Esophagus squamous epithelium (tissue), 5 donors: ENCODE data around the gene C6orf136. TPM values are rescaled to one million over a fixed set of nuclear protein-coding genes. Genes with fewer than 3 reads are reported as not detected.
A peak's percentile ranks its signal among the peaks of the same experiment; 100 is the strongest.
"Not testable (repeated sequence)": the region's sequence is repeated elsewhere in the genome, so short reads cannot be mapped to it uniquely, and the experiment has no call there.

Experiments used
- DNase-seq: peaks from one replicate; lab custom pipeline; 2025; lab: John Stamatoyannopoulos, UW
- H3K27ac ChIP-seq, 4 donors: fragments of 200-600 bp; sonication (generic); one replicate each; pipeline ENCODE4 v1.5.1; 2016 to 2019; ENCODE audit warnings: mild to moderate bottlenecking in 1 of 4
- H3K27me3 ChIP-seq, 4 donors: fragments of 200-600 bp; sonication (generic); 1 replicate in 3 of 4; 2 replicates in 1 of 4; pipeline versions ENCODE4 v1.5.1 to v1.6.0; 2017 to 2021; ENCODE audit warnings: antibody characterized with exemption in 1 of 4
- H3K36me3 ChIP-seq, 3 donors: fragments of 200-600 bp; sonication (generic); one replicate each; pipeline ENCODE4 v1.5.1; 2016 to 2019
- H3K4me1 ChIP-seq, 3 donors: fragments of 200-600 bp; sonication (generic); one replicate each; pipeline ENCODE4 v1.5.1; 2017 to 2019
- H3K4me3 ChIP-seq, 4 donors: fragments of 200-600 bp; sonication (generic); 1 replicate in 3 of 4; 2 replicates in 1 of 4; pipeline ENCODE4 v1.5.1; 2016 to 2019; ENCODE audit warnings: mild to moderate bottlenecking in 2 of 4, moderate library complexity in 1 of 4
- H3K9me3 ChIP-seq, 3 donors: fragments of 200-600 bp; sonication (generic); one replicate each; pipeline ENCODE4 v1.5.1; 2016 to 2019
- CTCF ChIP-seq, 6 experiments: fragments of 450-650 bp in 4 of 6; fragments of 200-600 bp in 2 of 6; sonication (generic) in 2 of 6; IDR thresholded peaks; one replicate each; pipeline ENCODE4 v1.5.1; 2016 to 2019; ENCODE audit warnings: antibody characterized with exemption in 6 of 6, mild to moderate bottlenecking in 4 of 6, moderate library complexity in 4 of 6
- POLR2A ChIP-seq, 4 donors: fragments of 450-650 bp; IDR thresholded peaks; one replicate each; pipeline ENCODE4 v1.6.1; 2017; ENCODE audit warnings: antibody characterized with exemption in 4 of 4, mild to moderate bottlenecking in 4 of 4, moderate library complexity in 3 of 4
- WGBS, 2 donors: methylation state at CpG; one replicate each; pipeline ENCODE4 v1.1.5; 2018; 5-methylcytosine and 5-hydroxymethylcytosine counted together
- intact Hi-C: fragments of 100-400 bp; cut with DNase I; formaldehyde crosslinking; loops from one replicate; pipeline ENCODE4 v1.15.0; 2022
- total RNA-seq, 4 donors: library from RNA; depleted of rRNA; stranded (reverse); fragments of >200 nt; gene quantifications; one replicate each; pipeline ENCODE4 v1.1.0, GENCODE V29; 2016
- donor health status: DM: yes; HTN: yes; CAD: no.

Gene C6orf136, protein sequence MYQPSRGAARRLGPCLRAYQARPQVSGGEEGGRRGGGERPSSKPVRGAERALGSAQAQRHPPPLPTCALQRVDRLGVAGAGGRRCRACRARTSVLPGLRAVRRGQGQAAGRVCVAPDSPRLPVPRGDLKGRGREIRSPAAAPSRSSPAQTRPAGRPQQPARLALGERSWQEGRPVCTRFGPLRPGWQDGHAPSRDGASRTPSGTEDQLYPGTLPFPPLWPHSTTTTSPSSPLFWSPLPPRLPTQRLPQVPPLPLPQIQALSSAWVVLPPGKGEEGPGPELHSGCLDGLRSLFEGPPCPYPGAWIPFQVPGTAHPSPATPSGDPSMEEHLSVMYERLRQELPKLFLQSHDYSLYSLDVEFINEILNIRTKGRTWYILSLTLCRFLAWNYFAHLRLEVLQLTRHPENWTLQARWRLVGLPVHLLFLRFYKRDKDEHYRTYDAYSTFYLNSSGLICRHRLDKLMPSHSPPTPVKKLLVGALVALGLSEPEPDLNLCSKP
- 10 to 100 TPM in 3 of 4 donors, 1 to 10 TPM in 1; 8.3 to 17.5 (median 12.7) TPM for total RNA-seq

DNA sequence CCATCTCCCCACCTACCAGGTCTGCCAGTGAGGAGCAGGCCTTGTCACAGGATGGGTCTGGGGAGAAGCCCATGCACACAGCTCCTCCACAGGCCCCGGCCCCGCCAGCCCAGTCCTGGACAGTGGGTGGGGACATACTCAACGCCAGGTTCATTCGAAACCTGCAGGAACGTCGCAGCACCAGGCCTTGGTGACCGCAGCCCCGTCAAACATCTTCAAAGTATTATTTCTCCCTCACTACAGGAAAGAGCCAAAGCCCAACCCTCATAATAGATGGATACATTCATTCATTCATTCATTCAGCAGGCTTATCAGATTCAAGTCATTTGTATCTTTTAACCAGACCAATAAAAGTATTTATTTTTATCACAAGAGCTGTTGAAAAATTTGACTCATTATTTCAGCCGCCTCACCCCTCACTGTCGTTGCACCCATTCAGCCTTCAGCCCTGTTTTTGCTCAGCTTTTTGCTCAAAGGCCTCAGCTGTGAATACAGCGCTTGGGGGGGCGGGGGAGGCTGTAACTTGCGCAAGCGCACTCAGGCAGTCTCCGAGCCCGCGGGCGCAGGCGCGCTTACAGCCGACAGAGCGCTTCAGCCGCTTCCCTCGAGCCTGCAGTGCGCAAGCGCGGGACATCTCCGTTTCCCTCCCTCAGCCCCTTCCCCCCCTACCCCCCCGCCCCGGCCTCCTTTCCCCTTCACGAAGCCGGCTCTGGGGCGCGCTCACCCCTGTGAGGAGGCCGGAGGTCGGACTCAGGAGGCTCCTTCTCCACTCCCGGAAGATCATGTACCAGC, at the start of gene C6orf136:
TSS of gene C6orf136 (plus strand) at position 684 of the 792 bp plus-strand sequence. CDS start at position 783, 99 bp downstream.
- H3K27me3 ChIP-seq: no peaks in the 10 kb centered on the region
- intact Hi-C loops: no loop called here
- peaks cover 10 to 30% (median 13%) of the 10 kb centered on the region in 3 donors for H3K4me1 ChIP-seq
- no peaks in the 10 kb centered on the region for H3K9me3 ChIP-seq
- peak; percentile 49 for DNase-seq
- TF ChIP-seq POLR2A (IDR thresholded peaks at IDR 0.05): no peak
- peak in 1 of 6 experiments; percentile 20 for TF ChIP-seq CTCF (IDR thresholded peaks at IDR 0.05)
- peak within 1 kb of the TSS; percentile 96 to 99 (median 98) for H3K27ac ChIP-seq
- WGBS, 2 donors: 8 to 17% methylated on average over 15 to 24 of the region's 37 CpGs
- H3K36me3 ChIP-seq: peaks cover 0 to 52% (median 11%) of the 10 kb centered on the region in 3 donors
- peak within 1 kb of the TSS; percentile 90 to 100 (median 98) for H3K4me3 ChIP-seq

GRCh38 chr6:30597315-30598144, 49.4 kb upstream of the C6orf136 start:
- not testable (repeated sequence) for H3K27me3 ChIP-seq, H3K4me3 ChIP-seq, DNase-seq, H3K9me3 ChIP-seq, H3K27ac ChIP-seq
- intact Hi-C loops: loop anchor here (10.0 kb wide), 1 partner anchor 53 kb away; no protein-coding TSS in a partner anchor
- H3K4me1 ChIP-seq: peaks cover 0 to 32% (median 0%) of the 10 kb centered on the region in 3 donors
- 53 to 60% methylated on average over 10 to 14 of the region's 15 CpGs for WGBS, 2 donors
- TF ChIP-seq CTCF (IDR thresholded peaks at IDR 0.05): peak; percentile 74 to 87 (median 80)
- H3K36me3 ChIP-seq: peaks cover 14 to 52% (median 16%) of the 10 kb centered on the region in 3 donors

- TF ChIP-seq CTCF (IDR thresholded peaks at IDR 0.05): no peak
- no peak for TF ChIP-seq POLR2A (IDR thresholded peaks at IDR 0.05)
- DNase-seq: no peak
- peaks cover 30 to 52% (median 31%) of the 10 kb centered on the region in 3 donors for H3K36me3 ChIP-seq
- intact Hi-C loops: loop anchor here (10.0 kb wide), 1 partner anchor 54 kb away; no protein-coding TSS in a partner anchor
- peaks cover 0 to 30% (median 0%) of the 10 kb centered on the region in 3 donors for H3K4me1 ChIP-seq
- H3K4me3 ChIP-seq: no peak overlapping the region
- 64 to 66% methylated on average over 9 to 12 of the region's 12 CpGs for WGBS, 2 donors
- no peak overlapping the region for H3K27ac ChIP-seq
- H3K27me3 ChIP-seq: no peaks in the 10 kb centered on the region
- H3K9me3 ChIP-seq: no peaks in the 10 kb centered on the region
These were observed 47.9 kb upstream of the C6orf136 start for GRCh38 chr6:30598912-30599624.

DNA sequence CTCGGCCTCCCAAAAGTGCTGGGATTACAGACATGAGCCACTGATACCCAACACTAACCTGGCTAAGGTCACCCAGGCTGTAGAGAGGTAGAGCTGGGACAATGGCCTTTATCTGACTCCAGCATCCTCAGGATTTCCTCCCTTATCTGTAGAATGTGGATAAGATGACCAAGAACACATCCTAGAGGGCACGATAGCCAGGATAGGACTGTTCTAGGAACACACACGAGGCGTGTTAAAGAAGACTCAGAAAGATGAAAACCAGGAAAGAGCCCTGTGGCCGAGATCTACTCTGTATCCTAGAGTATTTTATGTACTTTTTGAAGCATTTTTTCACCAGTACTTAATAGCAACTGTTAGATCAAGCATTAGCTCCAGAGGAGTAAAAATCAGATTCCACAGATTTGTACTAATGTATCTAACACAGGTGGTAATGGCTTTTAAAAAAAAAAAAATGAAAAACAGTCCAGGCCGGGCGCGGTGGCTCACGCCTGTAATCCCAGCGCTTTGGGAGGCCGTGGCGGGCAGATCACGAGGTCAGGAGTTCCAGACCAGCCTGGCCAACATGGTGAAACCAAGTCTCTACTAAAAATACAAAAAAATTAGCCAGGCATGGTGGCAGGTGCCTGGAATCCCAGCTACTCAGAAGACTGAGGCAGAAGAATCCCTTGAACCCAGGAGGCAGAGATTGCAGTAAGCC, 47.2 kb upstream of the C6orf136 start:
- Histone ChIP-seq H3K4me1 (peaks cover 0 to 30% (median 0%) of the 10 kb centered on the region in 3 donors), H3K4me3 (no peak overlapping the region), H3K27ac (no peak overlapping the region), H3K9me3 (no peaks in the 10 kb centered on the region), H3K36me3 (peaks cover 37 to 52% (median 38%) of the 10 kb centered on the region in 3 donors), H3K27me3 (no peaks in the 10 kb centered on the region)
- intact Hi-C loops: loop anchor here (10.0 kb wide), 1 partner anchor 55 kb away; no protein-coding TSS in a partner anchor
- DNase-seq: no peak
- 76 to 80% methylated on average over 13 of the region's 13 CpGs for WGBS, 2 donors
- TF ChIP-seq CTCF (IDR thresholded peaks at IDR 0.05): no peak
- TF ChIP-seq POLR2A (IDR thresholded peaks at IDR 0.05): no peak
